Breast epithelium (tissue), 3 donors: ENCODE data around the gene ARHGEF7.

Experiments
- POLR2A ChIP-seq: fragments of 450-650 bp; IDR thresholded peaks from one replicate; pipeline ENCODE4 v1.6.1; 2016; ENCODE audit warnings: antibody characterized with exemption, mild to moderate bottlenecking, moderate library complexity
- POLR2AphosphoS5 ChIP-seq, 3 donors: sonication (generic); formaldehyde crosslinking; IDR thresholded peaks; one replicate each; pipeline ENCODE4 v1.6.1; 2017; ENCODE audit warnings: antibody characterized with exemption in 3 of 3
- TF ChIP-seq, protein P1 (sequence below), 3 donors: fragments of 450-650 bp; IDR thresholded peaks; one replicate each; pipeline ENCODE4 v1.5.1; 2016 to 2017; ENCODE audit warnings: antibody characterized with exemption in 3 of 3, mild to moderate bottlenecking in 3 of 3, moderate library complexity in 3 of 3

DNA sequence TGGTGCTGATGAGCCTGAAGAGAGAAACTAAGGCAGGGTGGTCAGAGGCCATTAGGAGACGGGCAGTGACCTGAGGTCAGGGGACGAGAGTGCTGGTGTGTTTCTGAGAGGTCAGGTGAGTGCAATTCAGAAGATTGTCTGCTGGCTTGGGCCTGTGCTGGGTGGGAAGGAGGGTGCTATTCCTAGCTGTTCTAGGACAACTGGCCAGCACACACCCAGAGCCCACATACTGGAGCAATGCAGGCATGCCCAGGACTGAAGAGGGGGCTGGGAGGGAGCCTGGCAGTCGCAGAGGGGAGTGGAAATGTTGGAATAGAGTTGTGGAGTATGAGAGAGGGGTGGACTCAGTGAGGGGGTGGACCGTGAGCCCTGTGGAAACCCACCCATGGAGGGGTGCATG is 16.5 kb downstream of the ARHGEF7 start:
- TF ChIP-seq, protein P1, sequence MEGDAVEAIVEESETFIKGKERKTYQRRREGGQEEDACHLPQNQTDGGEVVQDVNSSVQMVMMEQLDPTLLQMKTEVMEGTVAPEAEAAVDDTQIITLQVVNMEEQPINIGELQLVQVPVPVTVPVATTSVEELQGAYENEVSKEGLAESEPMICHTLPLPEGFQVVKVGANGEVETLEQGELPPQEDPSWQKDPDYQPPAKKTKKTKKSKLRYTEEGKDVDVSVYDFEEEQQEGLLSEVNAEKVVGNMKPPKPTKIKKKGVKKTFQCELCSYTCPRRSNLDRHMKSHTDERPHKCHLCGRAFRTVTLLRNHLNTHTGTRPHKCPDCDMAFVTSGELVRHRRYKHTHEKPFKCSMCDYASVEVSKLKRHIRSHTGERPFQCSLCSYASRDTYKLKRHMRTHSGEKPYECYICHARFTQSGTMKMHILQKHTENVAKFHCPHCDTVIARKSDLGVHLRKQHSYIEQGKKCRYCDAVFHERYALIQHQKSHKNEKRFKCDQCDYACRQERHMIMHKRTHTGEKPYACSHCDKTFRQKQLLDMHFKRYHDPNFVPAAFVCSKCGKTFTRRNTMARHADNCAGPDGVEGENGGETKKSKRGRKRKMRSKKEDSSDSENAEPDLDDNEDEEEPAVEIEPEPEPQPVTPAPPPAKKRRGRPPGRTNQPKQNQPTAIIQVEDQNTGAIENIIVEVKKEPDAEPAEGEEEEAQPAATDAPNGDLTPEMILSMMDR (IDR thresholded peaks at IDR 0.05): no peak
- TF ChIP-seq POLR2A: no peak
- no peak for TF ChIP-seq POLR2AphosphoS5 (IDR thresholded peaks at IDR 0.05)
